Activated CD4-positive, alpha-beta T cell treated with anti-CD3 and anti-CD28 coated beads, Interleukin-2, amount 10 ng/mL, durations not matched to agents 7 days and 5 days (primary cell): ENCODE results near the gene MRGPRF. TPM values are rescaled to one million over a fixed set of nuclear protein-coding genes. Genes with fewer than 3 reads are reported as not detected.
"Not testable (repeated sequence)": the region's sequence is repeated elsewhere in the genome, so short reads cannot be mapped to it uniquely, and the experiment has no call there.

ENCODE experiments used
- CTCF ChIA-PET: fragments of 350-600 bp; sonication (Branson Sonifier 250); formaldehyde crosslinking; loops from one replicate; lab custom pipeline; 2021; ENCODE audit warnings: antibody characterized with exemption; lab: Charles Lee
- POLR2A ChIA-PET: fragments of 350-600 bp; sonication (Branson Sonifier 250); formaldehyde crosslinking; loops from one replicate; lab custom pipeline; 2021; ENCODE audit warnings: antibody characterized with exemption; lab: Charles Lee
- DNase-seq: peaks from one replicate; pipeline ENCODE4 v3.0.0-alpha.2; 2020
- H3K27ac Mint-ChIP-seq: one replicate; pipeline ENCODE4 v1.8.0; 2021; ENCODE audit warnings: mild to moderate bottlenecking, moderate library complexity, mixed read lengths
- H3K27me3 Mint-ChIP-seq: one replicate; pipeline ENCODE4 v1.8.0; 2021; ENCODE audit warnings: mixed read lengths
- H3K36me3 Mint-ChIP-seq: one replicate; pipeline ENCODE4 v1.8.0; 2021; ENCODE audit warnings: low read depth, mixed read lengths
- H3K4me1 Mint-ChIP-seq: one replicate; pipeline ENCODE4 v1.8.0; 2021; ENCODE audit warnings: mixed read lengths
- H3K4me3 Mint-ChIP-seq: one replicate; pipeline ENCODE4 v1.8.0; 2021; ENCODE audit warnings: mild to moderate bottlenecking, moderate library complexity, mixed read lengths
- H3K9me3 Mint-ChIP-seq: one replicate; pipeline ENCODE4 v1.8.0; 2021; ENCODE audit warnings: mixed read lengths
- total RNA-seq, 2 experiments: library from RNA; stranded (reverse); gene quantifications; one replicate each; pipeline ENCODE4 v1.2.3, GENCODE V29; 2021

MRGPRF gene
- total RNA-seq, 2 experiments from 2014 or later = not detected

- Mint-ChIP-seq H3K27ac (no peak overlapping the region), H3K27me3 (peaks cover 8% of the 10 kb centered on the region), H3K9me3 (no peaks in the 10 kb centered on the region), H3K4me1 (peaks cover 2% of the 10 kb centered on the region), H3K4me3 (no peak overlapping the region), H3K36me3 (no peaks in the 10 kb centered on the region)
- ChIA-PET CTCF (no interaction called here), POLR2A (no interaction called here)
- DNase-seq = no peak
Measured at GRCh38 chr11:68978626-68978930, 34.5 kb downstream of the MRGPRF start.

- Mint-ChIP-seq H3K9me3 (no peaks in the 10 kb centered on the region), H3K27ac (no peak overlapping the region), H3K4me1 (peaks cover 2% of the 10 kb centered on the region), H3K36me3 (no peaks in the 10 kb centered on the region), H3K27me3 (peaks cover 8% of the 10 kb centered on the region), H3K4me3 (no peak overlapping the region)
- ChIA-PET CTCF (no interaction called here), POLR2A (no interaction called here)
- DNase-seq = no peak
Measured at GRCh38 chr11:68977781-68978625, 35.0 kb downstream of the MRGPRF start.

GRCh38 chr11:68976563-68976962 is 36.5 kb downstream of the MRGPRF start:
- peaks cover 2% of the 10 kb centered on the region for H3K4me1 Mint-ChIP-seq
- ChIA-PET CTCF (no interaction called here), POLR2A (no interaction called here)
- no peak for DNase-seq
- no peak overlapping the region for H3K4me3 Mint-ChIP-seq
- H3K27me3 Mint-ChIP-seq = peaks cover under 1% of the 10 kb centered on the region
- H3K9me3 Mint-ChIP-seq = no peaks in the 10 kb centered on the region
- no peaks in the 10 kb centered on the region for H3K36me3 Mint-ChIP-seq
- no peak overlapping the region for H3K27ac Mint-ChIP-seq

- peaks cover 2% of the 10 kb centered on the region for H3K4me1 Mint-ChIP-seq
- H3K9me3 Mint-ChIP-seq = no peaks in the 10 kb centered on the region
- no peaks in the 10 kb centered on the region for H3K36me3 Mint-ChIP-seq
- ChIA-PET POLR2A (no interaction called here), CTCF (no interaction called here)
- H3K27ac Mint-ChIP-seq = no peak overlapping the region
- no peak overlapping the region for H3K4me3 Mint-ChIP-seq
- H3K27me3 Mint-ChIP-seq = no peaks in the 10 kb centered on the region
- no peak for DNase-seq
Measured at GRCh38 chr11:68976095-68976494, 37.0 kb downstream of the MRGPRF start.

GRCh38 chr11:68974421-68975194 is 38.4 kb downstream of the MRGPRF start:
- CTCF ChIA-PET = interaction anchor here (0.6 kb wide), 1 partner anchor 569 kb away, joined by 3 read pairs; no protein-coding TSS in a partner anchor
- Mint-ChIP-seq H3K4me3 (no peak overlapping the region), H3K27ac (no peak overlapping the region), H3K4me1 (peaks cover 2% of the 10 kb centered on the region), H3K9me3 (no peaks in the 10 kb centered on the region), H3K27me3 (no peaks in the 10 kb centered on the region), H3K36me3 (no peaks in the 10 kb centered on the region)
- POLR2A ChIA-PET = no interaction called here
- DNase-seq = peak; percentile 31

GRCh38 chr11:68973706-68974105 is 39.3 kb downstream of the MRGPRF start:
- H3K4me1 Mint-ChIP-seq, H3K27me3 Mint-ChIP-seq, H3K27ac Mint-ChIP-seq, H3K9me3 Mint-ChIP-seq, H3K36me3 Mint-ChIP-seq, POLR2A ChIA-PET, H3K4me3 Mint-ChIP-seq, DNase-seq: not testable (repeated sequence)
- CTCF ChIA-PET = interaction anchor here (0.6 kb wide), 1 partner anchor 568 kb away, joined by 3 read pairs; no protein-coding TSS in a partner anchor

GRCh38 chr11:68973219-68973618 is 39.8 kb downstream of the MRGPRF start:
- Mint-ChIP-seq H3K9me3 (no peaks in the 10 kb centered on the region), H3K36me3 (no peaks in the 10 kb centered on the region), H3K27ac (no peak overlapping the region), H3K27me3 (no peaks in the 10 kb centered on the region), H3K4me3 (no peak overlapping the region), H3K4me1 (peaks cover 2% of the 10 kb centered on the region)
- no peak for DNase-seq
- ChIA-PET CTCF (no interaction called here), POLR2A (no interaction called here)

- POLR2A ChIA-PET = no interaction called here
- Mint-ChIP-seq H3K4me1 (peaks cover 12% of the 10 kb centered on the region), H3K9me3 (no peaks in the 10 kb centered on the region), H3K27ac (peak overlapping the region; percentile 25), H3K36me3 (peaks cover 3% of the 10 kb centered on the region), H3K27me3 (no peaks in the 10 kb centered on the region), H3K4me3 (no peak overlapping the region)
- CTCF ChIA-PET = interaction anchor here (1.5 kb wide), 1 partner anchor 14 kb away, joined by 4 read pairs; no protein-coding TSS in a partner anchor
- no peak for DNase-seq
Measured at GRCh38 chr11:68970921-68971636, 42.0 kb downstream of the MRGPRF start.

- CTCF ChIA-PET = interaction anchor here (0.5 to 1.4 kb wide), 2 partner anchors 11 to 1307 kb away, joined by 3 read pairs; no protein-coding TSS in a partner anchor
- Mint-ChIP-seq H3K4me1 (peaks cover 15% of the 10 kb centered on the region), H3K27me3 (no peaks in the 10 kb centered on the region), H3K36me3 (peaks cover 3% of the 10 kb centered on the region), H3K4me3 (no peak overlapping the region), H3K27ac (no peak overlapping the region), H3K9me3 (no peaks in the 10 kb centered on the region)
- POLR2A ChIA-PET = no interaction called here
- DNase-seq = no peak
Measured at GRCh38 chr11:68969386-68969785, 43.7 kb downstream of the MRGPRF start.

- no peaks in the 10 kb centered on the region for H3K27me3 Mint-ChIP-seq
- no peaks in the 10 kb centered on the region for H3K9me3 Mint-ChIP-seq
- H3K36me3 Mint-ChIP-seq = peaks cover 6% of the 10 kb centered on the region
- H3K27ac Mint-ChIP-seq = no peak overlapping the region
- H3K4me3 Mint-ChIP-seq = no peak overlapping the region
- CTCF ChIA-PET = interaction anchor here (0.6 to 1.4 kb wide), 2 partner anchors 11 to 119 kb away, joined by 3 to 4 read pairs; no protein-coding TSS in a partner anchor
- DNase-seq = no peak
- peaks cover 18% of the 10 kb centered on the region for H3K4me1 Mint-ChIP-seq
- POLR2A ChIA-PET = no interaction called here
Measured at GRCh38 chr11:68968306-68969250, 44.5 kb downstream of the MRGPRF start.

GRCh38 chr11:68966894-68967780 is 45.9 kb downstream of the MRGPRF start:
- no peaks in the 10 kb centered on the region for H3K27me3 Mint-ChIP-seq
- peaks cover 13% of the 10 kb centered on the region for H3K36me3 Mint-ChIP-seq

More at GRCh38 chr11:68966894-68967780, 45.9 kb downstream of the MRGPRF start:
- no peak for DNase-seq
- H3K27ac Mint-ChIP-seq = no peak overlapping the region
- H3K4me3 Mint-ChIP-seq = no peak overlapping the region
- H3K4me1 Mint-ChIP-seq = peaks cover 25% of the 10 kb centered on the region
- ChIA-PET CTCF (interaction anchor here (0.6 to 1.4 kb wide), 2 partner anchors 36 to 117 kb away, joined by 3 to 4 read pairs; no protein-coding TSS in a partner anchor), POLR2A (no interaction called here)
- no peaks in the 10 kb centered on the region for H3K9me3 Mint-ChIP-seq
